Small intestine (tissue), 7 donors: ENCODE results near the gene GDNF. TPM values are rescaled to one million over a fixed set of nuclear protein-coding genes. Genes with fewer than 3 reads are reported as not detected.

ENCODE experiments used
- DNase-seq, 2 donors: peaks; one replicate each; pipeline versions ENCODE4 v3.0.0 to v3.0.0-alpha.2; 2013
- FAIRE-seq: peaks from 2 replicates; lab custom pipeline; 2012; peaks lifted over from hg19 to GRCh38; lab: Jason Lieb, UNC
- H3K27ac ChIP-seq, 3 donors: one replicate each; pipeline ENCODE4 v1.5.1; 2013; ENCODE audit warnings: low read length in 2 of 3, mild to moderate bottlenecking in 2 of 3, control low read depth in 1 of 3, inconsistent platforms in 1 of 3, low read depth in 1 of 3, moderate library complexity in 1 of 3
- H3K27me3 ChIP-seq, 3 donors: one replicate each; pipeline ENCODE4 v1.6.1; 2013; ENCODE audit warnings: low read length in 3 of 3, inconsistent platforms in 1 of 3; ENCODE audit not compliant: control insufficient read depth in 3 of 3, insufficient read depth in 3 of 3
- H3K36me3 ChIP-seq, 3 donors: one replicate each; pipeline ENCODE4 v1.6.1; 2013; ENCODE audit warnings: low read length in 3 of 3, inconsistent platforms in 1 of 3, low read depth in 1 of 3, mild to moderate bottlenecking in 1 of 3, moderate library complexity in 1 of 3; ENCODE audit not compliant: control insufficient read depth in 3 of 3, insufficient read depth in 2 of 3
- H3K4me1 ChIP-seq, 3 donors: one replicate each; pipeline ENCODE4 v1.6.1; 2013; ENCODE audit warnings: low read length in 2 of 3, inconsistent platforms in 1 of 3, low read depth in 1 of 3, mild to moderate bottlenecking in 1 of 3, moderate library complexity in 1 of 3; ENCODE audit not compliant: control insufficient read depth in 3 of 3, insufficient read depth in 2 of 3
- H3K4me3 ChIP-seq, 3 donors: one replicate each; pipeline ENCODE4 v1.5.1; 2013; ENCODE audit warnings: low read length in 3 of 3, control low read depth in 1 of 3, inconsistent platforms in 1 of 3, low read depth in 1 of 3, mild to moderate bottlenecking in 1 of 3, moderate library complexity in 1 of 3
- H3K9me3 ChIP-seq, 2 donors: one replicate each; pipeline ENCODE4 v1.6.1; 2013; ENCODE audit warnings: low read depth in 1 of 2, low read length in 1 of 2; ENCODE audit not compliant: control insufficient read depth in 2 of 2, insufficient read depth in 1 of 2
- WGBS, 3 donors: extraction: QIAGEN DNeasy Blood & Tissue Kit; methylation state at CpG; one replicate each; pipeline ENCODE4 v1.1.7; 2013; 5-methylcytosine and 5-hydroxymethylcytosine counted together
- polyA plus RNA-seq, 4 donors: library from polyadenylated mRNA; stranded (reverse) in 3 of 4; unstranded in 1 of 4; fragments of 200-250 nt in 3 of 4; fragments of 120-200 nt in 1 of 4; gene quantifications; one replicate each; pipeline versions ENCODE4 v1.2.1 to v1.2.3, GENCODE V29; 2013
- donor health status: healthy with polysubstance abuse.
- donor health status: control.
- donor health status: control.
- donor health status: Bipolar disorder and iron deficiency.
- donor health status: healthy.

The GDNF gene
- polyA plus RNA-seq, 4 donors, result 0.46 to 2.3 TPM; not detected in 2

DNA sequence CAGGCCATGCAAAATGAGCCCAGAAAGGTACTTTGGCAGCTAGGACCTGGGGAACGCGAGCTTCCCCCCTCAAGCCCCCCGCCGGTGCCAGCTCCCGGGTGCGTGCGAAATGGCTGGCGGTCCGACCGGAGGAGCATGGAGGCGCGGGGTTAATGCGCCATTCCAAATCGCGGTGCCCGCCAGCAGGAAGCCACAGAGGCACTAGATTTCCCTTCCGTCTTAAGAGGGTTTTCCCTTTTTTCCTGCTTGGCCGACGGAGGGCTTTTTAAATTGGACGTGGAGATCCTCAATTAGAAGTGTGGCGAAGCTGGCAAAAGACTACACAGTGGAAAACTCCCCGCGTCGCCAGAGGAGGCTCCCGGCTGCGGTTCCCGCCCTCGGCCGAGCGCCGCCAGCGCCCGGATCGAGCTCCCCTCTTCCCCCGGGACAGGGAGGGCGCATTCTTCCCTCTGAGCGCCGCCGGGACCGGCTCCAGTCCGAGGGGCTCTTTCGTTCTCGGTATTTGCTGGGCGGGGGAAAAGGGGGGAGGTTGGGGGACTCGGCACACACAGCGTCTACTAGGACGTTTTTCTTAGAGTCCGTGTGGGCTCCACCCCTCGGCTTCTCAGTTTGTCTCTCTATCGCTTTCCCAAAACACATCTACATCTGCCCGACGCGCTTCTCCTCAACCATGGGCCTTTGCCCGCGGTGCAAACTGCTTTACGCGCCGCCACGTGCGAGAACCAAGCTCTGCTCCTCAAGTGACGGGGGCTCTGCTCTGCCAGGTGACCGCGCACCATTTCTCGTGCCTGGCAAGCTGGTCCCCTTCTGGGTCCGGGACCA, 3.0 kb downstream of the GDNF start:
- Histone ChIP-seq H3K4me1 (peaks cover 0 to 12% (median 0%) of the 10 kb centered on the region in 3 donors), H3K4me3 (peak overlapping the region in 2 of 3 donors; percentile 10 to 68), H3K27ac (peak overlapping the region in 1 of 3 donors; percentile 60), H3K9me3 (peaks cover 0 to 4% of the 10 kb centered on the region in 2 donors), H3K36me3 (no peaks in the 10 kb centered on the region), H3K27me3 (peaks cover 19 to 86% (median 39%) of the 10 kb centered on the region in 3 donors)
- no peak for FAIRE-seq
- peak in 1 of 2 donors; percentile 28 for DNase-seq
- WGBS, 3 donors, result 2 to 8% (median 6%) methylated on average over 61 to 65 of the region's 65 CpGs

DNA sequence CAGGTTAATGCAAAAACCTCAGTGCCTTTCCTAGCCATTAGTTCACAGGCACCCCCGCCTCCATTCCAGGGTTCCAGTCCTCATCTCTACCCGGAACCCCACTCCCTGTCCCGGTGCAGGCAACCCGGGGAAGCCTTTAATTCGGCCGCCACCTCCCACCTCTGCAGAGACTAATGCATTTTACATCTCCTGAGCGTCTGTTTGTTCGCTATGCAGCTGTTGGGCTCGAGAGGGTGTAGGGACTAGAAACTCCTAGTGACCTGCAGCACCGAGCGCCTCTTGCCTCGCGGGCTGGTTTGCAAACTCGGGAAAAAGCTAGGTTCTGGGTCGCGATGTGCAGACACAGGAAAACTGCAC, 3.6 kb downstream of the GDNF start:
- peaks cover 0 to 4% of the 10 kb centered on the region in 2 donors for H3K9me3 ChIP-seq
- FAIRE-seq (no peak), DNase-seq (peak in 1 of 2 donors; percentile 10)
- peak overlapping the region in 1 of 3 donors; percentile 68 for H3K4me3 ChIP-seq
- peaks cover 19 to 85% (median 42%) of the 10 kb centered on the region in 3 donors for H3K27me3 ChIP-seq
- H3K4me1 ChIP-seq, result peaks cover 0 to 12% (median 0%) of the 10 kb centered on the region in 3 donors
- peak overlapping the region in 1 of 3 donors; percentile 60 for H3K27ac ChIP-seq
- no peaks in the 10 kb centered on the region for H3K36me3 ChIP-seq
- WGBS, 3 donors, result 10 to 17% (median 13%) methylated on average over 16 of the region's 16 CpGs

DNA sequence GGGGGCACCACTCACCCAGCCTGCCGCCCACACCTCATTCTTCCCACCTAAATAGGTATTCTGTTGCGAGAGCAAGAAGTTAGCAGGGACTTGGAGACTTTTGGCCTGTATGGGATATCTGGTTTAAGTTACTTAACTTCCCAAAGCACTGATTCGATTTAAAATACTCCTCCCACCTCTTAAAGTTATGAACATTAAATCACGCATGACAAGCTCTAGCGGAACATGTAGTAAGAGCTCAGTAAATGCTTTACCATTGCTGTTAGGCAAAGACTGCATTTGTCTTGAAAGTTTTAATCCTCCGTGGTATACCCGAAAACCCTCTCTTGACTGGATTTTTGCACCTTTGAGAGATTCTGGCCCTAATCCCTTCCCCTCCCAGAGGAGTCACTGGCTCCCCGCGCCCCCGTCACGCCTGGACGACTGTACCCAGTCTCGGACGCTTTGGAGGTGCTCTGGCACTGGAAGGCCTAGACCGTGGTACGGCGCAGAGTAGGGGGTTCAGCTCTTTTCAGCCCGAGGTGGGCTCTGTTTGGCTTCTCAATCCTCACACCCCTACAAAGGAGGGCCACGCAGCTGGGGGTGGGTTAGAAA, 4.4 kb downstream of the GDNF start:
- Histone ChIP-seq H3K4me1 (peaks cover 0 to 12% (median 0%) of the 10 kb centered on the region in 3 donors), H3K27ac (peak overlapping the region in 1 of 3 donors; percentile 40), H3K9me3 (peaks cover 0 to 4% of the 10 kb centered on the region in 2 donors), H3K4me3 (peak overlapping the region in 1 of 3 donors; percentile 68), H3K27me3 (peaks cover 19 to 82% (median 37%) of the 10 kb centered on the region in 3 donors), H3K36me3 (no peaks in the 10 kb centered on the region)
- FAIRE-seq, result no peak
- 34 to 38% (median 37%) methylated on average over 19 of the region's 19 CpGs for WGBS, 3 donors
- DNase-seq, result peak in 1 of 2 donors; percentile 5

DNA sequence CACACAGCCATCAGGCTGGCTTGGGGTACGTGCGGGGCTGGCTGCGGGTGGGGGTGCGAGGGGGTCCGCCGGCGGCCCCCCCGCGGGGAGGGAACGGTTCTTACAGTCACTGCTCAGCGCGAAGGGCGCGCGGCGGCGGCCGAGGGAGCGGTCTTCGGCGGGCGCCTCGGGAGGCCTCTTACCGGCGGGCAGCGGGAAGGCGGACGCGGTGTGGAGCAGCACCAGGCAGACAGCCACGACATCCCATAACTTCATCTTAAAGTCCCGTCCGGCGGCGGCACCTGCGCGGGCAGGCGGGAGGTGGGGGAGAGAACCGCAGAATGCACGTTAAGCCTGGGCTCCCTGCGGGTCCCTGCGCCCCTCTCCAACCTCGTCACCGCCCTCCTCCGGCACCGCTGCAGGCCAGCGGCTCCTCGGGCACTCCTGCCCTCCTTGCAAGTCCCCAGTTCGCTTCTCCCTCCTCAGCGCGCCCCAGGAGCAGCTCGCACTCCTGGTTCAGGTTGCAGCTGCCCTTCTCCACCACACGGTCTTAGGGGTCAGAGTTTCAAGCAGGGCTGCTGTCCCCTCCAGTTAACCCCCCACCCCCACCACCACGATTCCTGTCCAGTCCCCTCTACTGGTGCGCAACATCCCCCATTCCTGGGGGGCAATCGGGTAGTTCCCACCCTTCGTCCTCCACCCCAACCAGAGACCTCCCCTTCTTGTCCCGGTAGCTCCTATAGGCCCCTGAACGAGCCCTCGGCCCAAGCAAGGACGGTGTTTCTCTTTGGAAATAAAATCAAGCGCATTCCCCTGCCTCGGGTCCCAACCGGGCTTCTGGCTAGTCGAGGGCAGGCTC, 5.1 kb downstream of the GDNF start:
- FAIRE-seq (no peak), DNase-seq (peak in 1 of 2 donors; percentile 16)
- Histone ChIP-seq H3K27ac (peak overlapping the region in 1 of 3 donors; percentile 40), H3K36me3 (no peaks in the 10 kb centered on the region), H3K9me3 (peaks cover 0 to 4% of the 10 kb centered on the region in 2 donors), H3K4me3 (peak overlapping the region in 1 of 3 donors; percentile 68), H3K27me3 (peaks cover 19 to 84% (median 38%) of the 10 kb centered on the region in 3 donors), H3K4me1 (peaks cover 0 to 12% (median 0%) of the 10 kb centered on the region in 3 donors)
- 13 to 16% (median 16%) methylated on average over 28 to 64 of the region's 64 CpGs for WGBS, 3 donors

DNA sequence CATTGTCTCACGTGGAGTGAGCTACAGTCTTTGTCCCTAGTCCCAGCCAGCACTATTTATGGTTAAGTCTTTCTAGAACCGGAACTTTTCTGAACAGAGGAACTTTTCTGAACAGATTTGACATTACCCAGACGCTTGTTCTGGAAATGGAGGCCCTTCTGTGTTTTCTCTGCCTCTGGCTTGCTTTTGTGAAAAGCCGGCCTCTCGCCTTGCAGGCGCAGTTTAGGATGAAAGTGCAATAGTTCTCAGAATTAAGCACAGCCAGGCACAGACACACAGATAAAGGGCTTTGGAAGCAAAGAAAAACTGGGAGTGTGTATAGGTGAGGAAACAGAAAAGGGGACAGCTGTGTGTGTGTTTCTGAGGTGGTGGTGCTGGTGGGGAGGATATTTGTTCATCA, 5.9 kb downstream of the GDNF start:
- peaks cover 0 to 4% of the 10 kb centered on the region in 2 donors for H3K9me3 ChIP-seq
- H3K4me3 ChIP-seq, result no peak overlapping the region
- FAIRE-seq (no peak), DNase-seq (peak in 1 of 2 donors; percentile 8)
- H3K4me1 ChIP-seq, result peaks cover 0 to 12% (median 0%) of the 10 kb centered on the region in 3 donors
- WGBS, 3 donors, result 34 to 47% (median 42%) methylated on average over 6 of the region's 6 CpGs
- H3K36me3 ChIP-seq, result no peaks in the 10 kb centered on the region
- H3K27ac ChIP-seq, result peak overlapping the region in 1 of 3 donors; percentile 18
- peaks cover 17 to 82% (median 34%) of the 10 kb centered on the region in 3 donors for H3K27me3 ChIP-seq

DNA sequence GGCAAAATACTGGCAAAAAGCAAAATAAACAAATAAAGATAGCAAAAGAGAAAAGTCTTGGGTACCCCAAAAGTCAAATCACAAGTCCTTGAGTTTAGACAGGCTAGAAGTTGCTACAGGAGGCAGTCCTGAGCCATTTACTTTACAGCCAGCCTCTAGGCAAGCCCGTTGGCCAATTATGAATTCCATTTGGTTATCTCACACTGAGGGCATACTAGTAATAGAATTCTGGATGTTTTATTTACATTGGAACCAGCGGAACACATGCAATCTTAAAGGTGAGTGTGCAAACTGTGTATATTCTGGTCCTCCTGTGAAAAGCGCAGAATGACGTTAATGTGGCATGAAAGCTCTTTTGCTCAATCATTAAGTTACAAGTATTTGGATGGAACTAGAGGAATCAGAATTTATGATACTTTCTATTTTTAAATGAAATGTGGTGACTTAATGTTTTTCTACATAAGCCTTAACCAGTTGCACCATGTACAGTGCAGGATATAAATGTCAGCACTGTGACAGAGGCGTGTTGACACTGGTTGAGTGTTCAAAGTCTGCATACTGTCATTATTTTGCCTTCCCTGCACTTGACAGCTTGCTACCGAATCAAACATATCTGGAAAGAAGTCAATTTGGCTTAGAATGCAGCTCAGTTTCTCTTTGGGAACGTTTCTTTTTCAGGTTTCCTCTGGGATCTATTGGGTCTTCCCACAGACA, 7.9 kb downstream of the GDNF start:
- WGBS, 3 donors, result 44 to 56% (median 51%) methylated on average over 7 of the region's 7 CpGs
- Histone ChIP-seq H3K9me3 (no peaks in the 10 kb centered on the region), H3K36me3 (no peaks in the 10 kb centered on the region), H3K4me3 (no peak overlapping the region), H3K27me3 (peaks cover 10 to 61% (median 18%) of the 10 kb centered on the region in 3 donors), H3K4me1 (peaks cover 0 to 6% (median 0%) of the 10 kb centered on the region in 3 donors), H3K27ac (no peak overlapping the region)
- FAIRE-seq, result no peak
- DNase-seq, result no peak

DNA sequence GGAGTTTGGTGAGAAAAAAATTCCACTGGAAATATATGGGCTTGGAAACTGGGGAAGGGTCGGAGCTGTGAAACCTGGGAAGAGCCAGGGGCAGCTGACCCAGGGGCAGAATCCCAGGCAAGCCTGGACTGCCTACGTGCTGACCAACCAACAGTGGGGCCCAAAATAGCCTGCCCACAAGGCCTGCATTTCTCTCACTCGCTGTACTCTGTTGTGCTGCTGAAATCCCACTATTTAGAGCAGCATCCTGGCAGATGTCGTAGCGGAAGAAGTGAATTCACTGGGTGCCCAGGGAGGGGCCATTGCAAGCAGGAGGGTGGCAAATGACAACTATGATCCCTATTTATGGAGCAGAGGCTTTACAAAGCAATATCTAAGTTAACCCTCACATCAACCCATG, 9.5 kb downstream of the GDNF start:
- Histone ChIP-seq H3K4me3 (no peak overlapping the region), H3K9me3 (no peaks in the 10 kb centered on the region), H3K4me1 (peaks cover 0 to 6% (median 0%) of the 10 kb centered on the region in 3 donors), H3K27ac (no peak overlapping the region), H3K36me3 (no peaks in the 10 kb centered on the region), H3K27me3 (peaks cover 7 to 51% (median 11%) of the 10 kb centered on the region in 3 donors)
- WGBS, 3 donors, result 70 to 83% (median 75%) methylated on average over 5 of the region's 5 CpGs
- FAIRE-seq (no peak), DNase-seq (no peak)
